ENCODE measurements around the gene RAP2A.

The RAP2A gene

GRCh38 chr13:97433727-97434396, at the start of gene RAP2A:
Gene RAP2A, plus strand, starts transcription at chr13:97434169. Its CDS starts 302 bp downstream, at chr13:97434471.
- peak; percentile 95 for DNase-seq

- DNase-seq = no peak
Measured at GRCh38 chr13:97384371-97384770, 49.6 kb upstream of the RAP2A start.

GRCh38 chr13:97385146-97385545, 48.8 kb upstream of the RAP2A start:
- no peak for DNase-seq

- DNase-seq = no peak
Measured at GRCh38 chr13:97385854-97386253, 48.1 kb upstream of the RAP2A start.

GRCh38 chr13:97386801-97387484, 47.0 kb upstream of the RAP2A start:
- no peak for DNase-seq

GRCh38 chr13:97387485-97387839, 46.5 kb upstream of the RAP2A start:
- no peak for DNase-seq

- DNase-seq = no peak
Measured at GRCh38 chr13:97387890-97388289, 46.1 kb upstream of the RAP2A start.

- no peak for DNase-seq
Measured at GRCh38 chr13:97388373-97388772, 45.6 kb upstream of the RAP2A start.

GRCh38 chr13:97390941-97391600, 42.9 kb upstream of the RAP2A start:
- no peak for DNase-seq

GRCh38 chr13:97392020-97392419, 41.9 kb upstream of the RAP2A start:
- DNase-seq = no peak

- no peak for DNase-seq
Measured at GRCh38 chr13:97394542-97394941, 39.4 kb upstream of the RAP2A start.

- DNase-seq = no peak
Measured at GRCh38 chr13:97395447-97396136, 38.4 kb upstream of the RAP2A start.

GRCh38 chr13:97397267-97397666, 36.7 kb upstream of the RAP2A start:
- no peak for DNase-seq

- DNase-seq = no peak
Measured at GRCh38 chr13:97401421-97401820, 32.5 kb upstream of the RAP2A start.

- no peak for DNase-seq
Measured at GRCh38 chr13:97403893-97404750, 29.8 kb upstream of the RAP2A start.

GRCh38 chr13:97407540-97407939, 26.4 kb upstream of the RAP2A start:
- no peak for DNase-seq

GRCh38 chr13:97408938-97409337, 25.0 kb upstream of the RAP2A start:
- DNase-seq = no peak

GRCh38 chr13:97411984-97412383, 22.0 kb upstream of the RAP2A start:
- DNase-seq = no peak

GRCh38 chr13:97413694-97414093, 20.3 kb upstream of the RAP2A start:
- DNase-seq = no peak

- DNase-seq = no peak
Measured at GRCh38 chr13:97414392-97414791, 19.6 kb upstream of the RAP2A start.

GRCh38 chr13:97417698-97418097, 16.3 kb upstream of the RAP2A start:
- no peak for DNase-seq
